Thyroid gland (tissue), 4 donors: ENCODE measurements around the gene HPCAL1.

Experiments
- POLR2A ChIP-seq, 2 donors: fragments of 450-650 bp; IDR thresholded peaks; one replicate each; pipeline ENCODE4 v1.6.1; 2017; ENCODE audit warnings: antibody characterized with exemption in 2 of 2, mild to moderate bottlenecking in 2 of 2, moderate library complexity in 1 of 2
- TF ChIP-seq, protein P1 (sequence below), 6 experiments: fragments of 200-600 bp in 3 of 6; fragments of 450-650 bp in 3 of 6; sonication (generic) in 3 of 6; IDR thresholded peaks; one replicate each; pipeline ENCODE4 v1.5.1; 2016 to 2019; ENCODE audit warnings: antibody characterized with exemption in 6 of 6, mild to moderate bottlenecking in 2 of 6, inconsistent platforms in 1 of 6, moderate library complexity in 1 of 6

DNA sequence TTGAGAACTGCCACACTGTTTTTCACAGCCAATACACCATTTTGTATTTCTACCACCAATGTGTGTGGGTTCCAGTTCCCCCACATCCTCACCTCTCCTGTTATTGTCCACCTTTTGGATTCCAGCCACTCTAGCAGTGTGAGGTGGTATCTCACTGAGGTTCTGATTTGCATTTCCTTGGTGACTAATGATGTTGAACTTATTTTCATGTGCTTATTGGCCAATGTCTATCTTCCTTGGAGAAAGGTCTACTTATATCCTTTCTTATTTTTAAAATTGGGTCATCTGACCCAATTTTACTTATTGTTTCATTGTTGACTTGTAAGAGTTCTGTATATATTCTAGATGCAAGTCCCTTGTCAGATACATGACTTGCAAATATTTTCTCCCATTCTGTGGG lies 9.1 kb upstream of the HPCAL1 start:
- TF ChIP-seq, protein P1, sequence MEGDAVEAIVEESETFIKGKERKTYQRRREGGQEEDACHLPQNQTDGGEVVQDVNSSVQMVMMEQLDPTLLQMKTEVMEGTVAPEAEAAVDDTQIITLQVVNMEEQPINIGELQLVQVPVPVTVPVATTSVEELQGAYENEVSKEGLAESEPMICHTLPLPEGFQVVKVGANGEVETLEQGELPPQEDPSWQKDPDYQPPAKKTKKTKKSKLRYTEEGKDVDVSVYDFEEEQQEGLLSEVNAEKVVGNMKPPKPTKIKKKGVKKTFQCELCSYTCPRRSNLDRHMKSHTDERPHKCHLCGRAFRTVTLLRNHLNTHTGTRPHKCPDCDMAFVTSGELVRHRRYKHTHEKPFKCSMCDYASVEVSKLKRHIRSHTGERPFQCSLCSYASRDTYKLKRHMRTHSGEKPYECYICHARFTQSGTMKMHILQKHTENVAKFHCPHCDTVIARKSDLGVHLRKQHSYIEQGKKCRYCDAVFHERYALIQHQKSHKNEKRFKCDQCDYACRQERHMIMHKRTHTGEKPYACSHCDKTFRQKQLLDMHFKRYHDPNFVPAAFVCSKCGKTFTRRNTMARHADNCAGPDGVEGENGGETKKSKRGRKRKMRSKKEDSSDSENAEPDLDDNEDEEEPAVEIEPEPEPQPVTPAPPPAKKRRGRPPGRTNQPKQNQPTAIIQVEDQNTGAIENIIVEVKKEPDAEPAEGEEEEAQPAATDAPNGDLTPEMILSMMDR (IDR thresholded peaks at IDR 0.05): no peak
- no peak for TF ChIP-seq POLR2A (IDR thresholded peaks at IDR 0.05)
